IMR-90 (cell line): Measurements from ENCODE around the gene FAM210B. TPM values are rescaled to one million over a fixed set of nuclear protein-coding genes. Genes with fewer than 3 reads are reported as not detected.
"Not testable (repeated sequence)": the region's sequence is repeated elsewhere in the genome, so short reads cannot be mapped to it uniquely, and the experiment has no call there.

Source experiments
- ATAC-seq: fragments of 200-7000 bp; cut with Tn5 transposase; 2 replicates; pipeline ENCODE4 v1.9.1; 2020; ENCODE audit warnings: low read depth, mild to moderate bottlenecking, moderate library complexity
- BruUV-seq: library from RNA; stranded (reverse); fragments of 400-500 nt; replicated peaks from 2 replicates; lab custom pipeline; 2021; lab: Mats Ljungman, UMichigan
- CTCF ChIA-PET: fragments of 300-600 bp; formaldehyde crosslinking; extraction: SDS; loops from one replicate; lab custom pipeline; 2021; ENCODE audit warnings: antibody characterized with exemption; lab: Yijun Ruan, JAX
- POLR2A ChIA-PET: fragments of 300-600 bp; sonication (Branson Sonifier 250); formaldehyde crosslinking; loops from one replicate; lab custom pipeline; 2022; ENCODE audit warnings: antibody characterized with exemption; ENCODE audit not compliant: unreplicated experiment; lab: Charles Lee
- DNase-seq: peaks from one replicate; pipeline ENCODE4 v3.0.0; 2013
- H2AFZ ChIP-seq: replicated peaks from 2 replicates; pipeline ENCODE3; 2013; ENCODE audit warnings: low read length, mild to moderate bottlenecking; ENCODE audit not compliant: poor library complexity
- H2AK5ac ChIP-seq: 2 replicates; pipeline ENCODE4 v1.6.1; 2013; ENCODE audit warnings: low read depth, low read length, inconsistent platforms
- H2AK9ac ChIP-seq: replicated peaks from 2 replicates; pipeline ENCODE3; 2013; ENCODE audit warnings: mild to moderate bottlenecking, low read depth, low read length, moderate library complexity; ENCODE audit not compliant: poor library complexity
- H2BK120ac ChIP-seq: 2 replicates; pipeline ENCODE4 v1.6.1; 2013; ENCODE audit warnings: low read depth, low read length, inconsistent platforms
- H2BK15ac ChIP-seq: 3 replicates; pipeline ENCODE4 v1.6.1; 2013; ENCODE audit warnings: low read depth, low read length, inconsistent platforms
- H2BK20ac ChIP-seq: 2 replicates; pipeline ENCODE4 v1.6.1; 2013; ENCODE audit warnings: low read depth, mild to moderate bottlenecking, inconsistent platforms, low read length, moderate library complexity
- H2BK5ac ChIP-seq: 2 replicates; pipeline ENCODE4 v1.6.1; 2013; ENCODE audit warnings: mild to moderate bottlenecking, low read depth, low read length, inconsistent platforms; ENCODE audit not compliant: poor library complexity, severe bottlenecking
- H3K14ac ChIP-seq: replicated peaks from 2 replicates; pipeline ENCODE4 v1.6.1; 2013; ENCODE audit warnings: low read depth, low read length, inconsistent platforms
- H3K18ac ChIP-seq: 2 replicates; pipeline ENCODE4 v1.6.1; 2013; ENCODE audit warnings: low read depth, low read length, control low read depth
- H3K23ac ChIP-seq: 2 replicates; pipeline ENCODE4 v1.6.1; 2013; ENCODE audit warnings: low read depth, low read length, inconsistent platforms
- H3K27ac ChIP-seq: 2 replicates; pipeline ENCODE4 v1.5.1; 2013; ENCODE audit warnings: mild to moderate bottlenecking, control low read depth, low read length; ENCODE audit not compliant: insufficient read depth
- H3K27me3 ChIP-seq: 2 replicates; pipeline ENCODE4 v1.6.1; 2013; ENCODE audit warnings: low read length; ENCODE audit not compliant: control insufficient read depth, insufficient read depth
- H3K36me3 ChIP-seq: 2 replicates; pipeline ENCODE4 v1.6.1; 2013; ENCODE audit warnings: low read length, mixed read lengths; ENCODE audit not compliant: control insufficient read depth, insufficient read depth
- H3K4ac ChIP-seq: 2 replicates; pipeline ENCODE4 v1.6.1; 2013; ENCODE audit warnings: low read depth, low read length, inconsistent platforms
- H3K4me1 ChIP-seq: 2 replicates; pipeline ENCODE4 v1.6.1; 2013; ENCODE audit warnings: low read length, mixed read lengths; ENCODE audit not compliant: control insufficient read depth, insufficient read depth
- H3K4me2 ChIP-seq: 2 replicates; pipeline ENCODE4 v1.6.1; 2013; ENCODE audit warnings: low read depth, mild to moderate bottlenecking, control low read depth, low read length, moderate library complexity
- H3K4me3 ChIP-seq: 2 replicates; pipeline ENCODE4 v1.5.1; 2013; ENCODE audit warnings: low read depth, mild to moderate bottlenecking, control low read depth, low read length, moderate library complexity; ENCODE audit not compliant: insufficient read depth
- H3K56ac ChIP-seq: 2 replicates; pipeline ENCODE4 v1.6.1; 2013; ENCODE audit warnings: low read length, inconsistent platforms; ENCODE audit not compliant: insufficient read depth; ENCODE audit errors: extremely low read depth
- H3K79me1 ChIP-seq, 2 experiments: 2 replicates each; pipeline ENCODE4 v1.6.1; 2013; ENCODE audit warnings: low read length in 2 of 2, inconsistent platforms in 1 of 2, low read depth in 1 of 2
- H3K9ac ChIP-seq: 2 replicates; pipeline ENCODE4 v1.6.1; 2013; ENCODE audit warnings: low read depth, low read length, control low read depth
- H3K9me1 ChIP-seq: 2 replicates; pipeline ENCODE4 v1.6.1; 2013; ENCODE audit warnings: low read length, inconsistent platforms; ENCODE audit not compliant: insufficient read depth
- H3K9me3 ChIP-seq: 2 replicates; pipeline ENCODE4 v1.6.1; 2013; ENCODE audit warnings: low read length; ENCODE audit not compliant: control insufficient read depth, insufficient read depth
- H4K20me1 ChIP-seq: 2 replicates; pipeline ENCODE4 v1.6.1; 2013; ENCODE audit warnings: low read length, inconsistent platforms; ENCODE audit not compliant: insufficient read depth
- H4K5ac ChIP-seq: 2 replicates; pipeline ENCODE4 v1.6.1; 2013; ENCODE audit warnings: mild to moderate bottlenecking, low read depth, low read length, control low read depth
- H4K8ac ChIP-seq, 2 experiments: 2 replicates each; pipeline ENCODE4 v1.6.1; 2013; ENCODE audit warnings: low read depth in 2 of 2, low read length in 2 of 2, control low read depth in 1 of 2, inconsistent platforms in 1 of 2
- H4K91ac ChIP-seq: 2 replicates; pipeline ENCODE4 v1.6.1; 2013; ENCODE audit warnings: low read depth, low read length, inconsistent platforms; ENCODE audit not compliant: insufficient read depth
- WGBS, 2 experiments: methylation state at CpG; one replicate each; pipeline versions ENCODE4 v1.1.5 to v1.1.7; 2013; ENCODE audit warnings: missing lambda C conversion rate in 2 of 2; ENCODE audit not compliant: insufficient read length in 1 of 2; ENCODE audit errors: extremely low coverage in 2 of 2; 5-methylcytosine and 5-hydroxymethylcytosine counted together
- dilution Hi-C: fragments of 300-500 bp; cut with HindIII; formaldehyde crosslinking; loops from one replicate; pipeline ENCODE4 v1.14.3; 2018; ENCODE audit warnings: low sequenced_read_pairs; ENCODE audit not compliant: unreplicated experiment
- in situ Hi-C: fragments of 300-500 bp; cut with MboI; formaldehyde crosslinking; loops from 3 replicates; pipeline ENCODE4 v1.14.3; 2019; ENCODE audit warnings: low sequenced_read_pairs, inconsistent platforms, mixed read lengths
- intact Hi-C: fragments of 100-400 bp; cut with micrococcal nuclease; formaldehyde crosslinking; loops from 2 replicates; pipeline ENCODE4 v1.10.0; 2022
- polyA plus RNA-seq, 3 experiments: library from polyadenylated mRNA; depleted of rRNA; stranded (reverse); fragments of >200 nt; gene quantifications; 2 replicates each; pipeline ENCODE4 v1.2.3, GENCODE V29; 2012; ENCODE audit warnings: low replicate concordance in 1 of 3
- total RNA-seq: library from RNA; depleted of rRNA; stranded (reverse); fragments of >200 nt; gene quantifications from 2 replicates; pipeline ENCODE4 v1.2.3, GENCODE V29; 2012

FAM210B gene
- total and polyA plus RNA-seq, 2 of the 4 experiments (the other 2 are of a cell fraction): 29.5 to 45.0 TPM

DNA sequence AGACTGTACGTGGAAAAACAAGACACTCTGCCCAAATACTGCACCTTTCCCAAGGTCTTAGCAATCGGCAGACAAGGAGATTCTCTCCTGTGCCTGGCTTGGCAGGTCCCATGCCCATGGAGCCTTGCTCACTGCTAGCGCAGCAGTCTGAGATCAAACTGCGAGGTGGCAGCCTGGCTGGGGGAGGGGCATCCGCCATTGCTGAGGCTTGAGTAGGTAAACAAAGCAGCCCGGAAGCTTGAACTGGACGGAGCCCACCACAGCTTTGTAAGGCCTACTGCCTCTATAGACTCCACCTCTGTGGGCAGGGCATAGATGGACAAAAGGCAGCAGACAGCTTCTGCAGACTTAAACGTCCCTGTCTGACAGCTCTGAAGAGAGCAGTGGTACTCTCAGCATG, 22.1 kb upstream of the FAM210B start:
- H3K27me3 ChIP-seq, H3K9me1 ChIP-seq, DNase-seq, H2BK20ac ChIP-seq, H3K18ac ChIP-seq, H3K14ac ChIP-seq, ATAC-seq, H2AK5ac ChIP-seq, H3K9ac ChIP-seq, H3K79me1 ChIP-seq, H3K4ac ChIP-seq, H2AFZ ChIP-seq, H3K4me3 ChIP-seq, CTCF ChIA-PET, in situ Hi-C loops, H4K8ac ChIP-seq, dilution Hi-C loops, H4K20me1 ChIP-seq, POLR2A ChIA-PET, intact Hi-C loops, H4K5ac ChIP-seq, H3K27ac ChIP-seq, H3K56ac ChIP-seq, H4K91ac ChIP-seq, H3K36me3 ChIP-seq, H3K4me2 ChIP-seq, H3K4me1 ChIP-seq, H2BK5ac ChIP-seq, H2AK9ac ChIP-seq, H3K9me3 ChIP-seq, H3K23ac ChIP-seq, BruUV-seq, H2BK120ac ChIP-seq, H2BK15ac ChIP-seq: not testable (repeated sequence)
- WGBS, 2 experiments: 45% methylated on average over 2 of the region's 8 CpGs; no CpG with 5 or more reads in 1 of the 2 experiments
